Upper lobe of left lung (tissue), 4 donors: ENCODE data around the gene MAP4K1.

Experiments used
- CTCF ChIP-seq, 6 experiments: fragments of 450-650 bp in 4 of 6; fragments of 200-600 bp in 2 of 6; sonication (generic) in 2 of 6; IDR thresholded peaks; one replicate each; pipeline ENCODE4 v1.5.1; 2016 to 2019; ENCODE audit warnings: antibody characterized with exemption in 6 of 6
- POLR2A ChIP-seq, 4 donors: fragments of 450-650 bp; IDR thresholded peaks; one replicate each; pipeline ENCODE4 v1.5.1; 2016 to 2017; ENCODE audit warnings: antibody characterized with exemption in 4 of 4, mild to moderate bottlenecking in 2 of 4
- POLR2AphosphoS5 ChIP-seq, 2 donors: sonication (generic); formaldehyde crosslinking; IDR thresholded peaks; one replicate each; pipeline ENCODE4 v1.5.1; 2017; ENCODE audit warnings: antibody characterized with exemption in 2 of 2

- no peak for TF ChIP-seq POLR2A (IDR thresholded peaks at IDR 0.05)
- no peak for TF ChIP-seq CTCF (IDR thresholded peaks at IDR 0.05)
- no peak for TF ChIP-seq POLR2AphosphoS5 (IDR thresholded peaks at IDR 0.05)
Measured at GRCh38 chr19:38583219-38583984, 34.4 kb downstream of the MAP4K1 start.
